Endothelial cell of umbilical vein (primary cell): ENCODE measurements around the gene YWHAE. TPM values are rescaled to one million over a fixed set of nuclear protein-coding genes. Genes with fewer than 3 reads are reported as not detected.
"Not testable (repeated sequence)": the region's sequence is repeated elsewhere in the genome, so short reads cannot be mapped to it uniquely, and the experiment has no call there.

Experiments
- BruUV-seq: library from RNA; stranded (reverse); fragments of 400-500 nt; replicated peaks from 2 replicates; lab custom pipeline; 2021; lab: Mats Ljungman, UMichigan
- CTCF ChIA-PET: fragments of 300-600, 350-600 bp; sonication (Branson Sonifier 250); formaldehyde crosslinking; loops from one replicate; lab custom pipeline; 2021; ENCODE audit warnings: antibody characterized with exemption, inconsistent platforms; lab: Charles Lee
- POLR2A ChIA-PET: fragments of 300-600, 350-600 bp; sonication (Branson Sonifier 250); formaldehyde crosslinking; loops from one replicate; lab custom pipeline; 2021; ENCODE audit warnings: antibody characterized with exemption, inconsistent platforms; lab: Charles Lee
- DNase-seq: peaks from one replicate; pipeline ENCODE4 v3.0.0-alpha.2; 2011; ENCODE audit warnings: low read depth, low spot score
- FAIRE-seq: peaks from 2 replicates; lab custom pipeline; 2011; peaks lifted over from hg19 to GRCh38; lab: Jason Lieb, UNC
- H2AFZ ChIP-seq: 2 replicates; pipeline ENCODE4 v1.6.0; 2012; ENCODE audit warnings: low read depth, low read length, control low read depth, inconsistent platforms
- H3K27ac ChIP-seq: 2 replicates; pipeline ENCODE4 v1.5.1; 2011; ENCODE audit warnings: low read depth, mild to moderate bottlenecking, control low read depth, low read length, moderate library complexity; ENCODE audit not compliant: insufficient read depth
- H3K27me3 ChIP-seq, 2 experiments: 2 replicates each; pipeline versions ENCODE4 v1.6.0 to v1.6.1; 2011; ENCODE audit warnings: low read length in 2 of 2, mixed read lengths in 1 of 2; ENCODE audit not compliant: control insufficient read depth in 2 of 2, insufficient read depth in 2 of 2
- H3K36me3 ChIP-seq, 2 experiments: 2 replicates in 1 of 2; 3 replicates in 1 of 2; pipeline ENCODE4 v1.5.1; 2011; ENCODE audit warnings: low read length in 2 of 2, mild to moderate bottlenecking in 1 of 2, moderate library complexity in 1 of 2; ENCODE audit not compliant: control insufficient read depth in 2 of 2, insufficient read depth in 2 of 2; ENCODE audit errors: extremely low read depth in 1 of 2
- H3K4me1 ChIP-seq: 3 replicates; pipeline ENCODE4 v1.5.1; 2011; ENCODE audit warnings: mild to moderate bottlenecking, low read length; ENCODE audit not compliant: control insufficient read depth, insufficient read depth; ENCODE audit errors: extremely low read depth
- H3K4me2 ChIP-seq: 2 replicates; pipeline ENCODE4 v1.6.1; 2011; ENCODE audit warnings: low read length, control low read depth, mixed read lengths; ENCODE audit not compliant: insufficient read depth
- H3K4me3 ChIP-seq, 3 experiments: fragments of 200-600 bp in 1 of 3; sonication (generic), shearing (Covaris generic) in 1 of 3; replicated peaks in 1 of 3; 2 replicates each; pipeline ENCODE4 v1.5.1; 2011 to 2016; ENCODE audit warnings: control low read depth in 3 of 3, low read length in 3 of 3, mild to moderate bottlenecking in 2 of 3, inconsistent platforms in 1 of 3, low read depth in 1 of 3, moderate library complexity in 1 of 3; ENCODE audit not compliant: insufficient read depth in 1 of 3
- H3K79me2 ChIP-seq: 2 replicates; pipeline ENCODE4 v1.6.0; 2012; ENCODE audit warnings: low read length, inconsistent platforms; ENCODE audit not compliant: control insufficient read depth, insufficient read depth
- H3K9ac ChIP-seq: replicated peaks from 2 replicates; pipeline ENCODE3; 2011; ENCODE audit warnings: low read length, control low read depth; ENCODE audit not compliant: insufficient read depth; ENCODE audit errors: extremely low read depth
- H3K9me1 ChIP-seq: replicated peaks from 3 replicates; pipeline ENCODE4 v1.6.0; 2011; ENCODE audit warnings: mild to moderate bottlenecking, low read length; ENCODE audit not compliant: control insufficient read depth, insufficient read depth; ENCODE audit errors: extremely low read depth
- H3K9me3 ChIP-seq: replicated peaks from 2 replicates; pipeline ENCODE4 v1.5.1; 2012; ENCODE audit warnings: low read length, inconsistent platforms; ENCODE audit not compliant: control insufficient read depth, insufficient read depth
- H4K20me1 ChIP-seq: replicated peaks from 2 replicates; pipeline ENCODE3; 2011; ENCODE audit warnings: mild to moderate bottlenecking, low read length; ENCODE audit not compliant: control insufficient read depth, insufficient read depth; ENCODE audit errors: extremely low read depth
- MAX ChIP-seq: IDR thresholded peaks from 2 replicates; pipeline ENCODE4 v1.6.1; 2011; ENCODE audit not compliant: insufficient read depth, insufficient read length
- dilution Hi-C: fragments of 300-500 bp; cut with MboI; formaldehyde crosslinking; loops from one replicate; pipeline ENCODE4 v1.15.0; 2019; ENCODE audit warnings: low sequenced_read_pairs; ENCODE audit not compliant: extremely low pct_ligation_motif_present
- intact Hi-C: fragments of 100-400 bp; cut with micrococcal nuclease; formaldehyde crosslinking; loops from one replicate; pipeline ENCODE4 v1.10.0; 2022
- polyA plus RNA-seq, 4 experiments: library from polyadenylated mRNA; depleted of rRNA in 3 of 4; stranded (reverse) in 3 of 4; unstranded in 1 of 4; fragments of >200 nt; gene quantifications; 2 replicates each; pipeline versions ENCODE4 v1.2.1 to v1.2.3, GENCODE V29; 2011 to 2012; ENCODE audit warnings: missing spikeins in 1 of 4
- total RNA-seq: library from RNA; stranded (reverse); gene quantifications from 2 replicates; pipeline ENCODE4 v1.2.3, GENCODE V29; 2021

The YWHAE gene
- total and polyA plus RNA-seq, 2 donors (not counting 3 experiments of a cell fraction or from before 2014, with no cell fraction given): 396 to 819 TPM

GRCh38 chr17:1312261-1312870 is 87.7 kb downstream of the YWHAE start:
- DNase-seq: no peak
- Histone ChIP-seq H2AFZ (no peak overlapping the region), H3K27me3 (no peaks in the 10 kb centered on the region), H3K4me3 (no peak overlapping the region), H3K9me1 (no peaks in the 10 kb centered on the region), H3K79me2 (no peaks in the 10 kb centered on the region), H3K27ac (no peak overlapping the region), H3K4me1 (no peaks in the 10 kb centered on the region), H3K9ac (no peak overlapping the region), H3K9me3 (no peaks in the 10 kb centered on the region), H3K36me3 (no peaks in the 10 kb centered on the region), H4K20me1 (no peaks in the 10 kb centered on the region), H3K4me2 (no peak overlapping the region)
- ChIA-PET CTCF (no interaction called here), POLR2A (no interaction called here)
- no peak for TF ChIP-seq MAX
- dilution Hi-C loops: no loop called here
- intact Hi-C loops: no loop called here
- no TSS peak for BruUV-seq
- FAIRE-seq: no peak

- POLR2A ChIA-PET, H3K36me3 ChIP-seq, H3K27ac ChIP-seq, dilution Hi-C loops, DNase-seq, H3K9me3 ChIP-seq, H3K4me2 ChIP-seq, CTCF ChIA-PET, FAIRE-seq, H3K4me1 ChIP-seq, H3K27me3 ChIP-seq, H3K9ac ChIP-seq, BruUV-seq, H4K20me1 ChIP-seq, H3K9me1 ChIP-seq, H3K79me2 ChIP-seq, H2AFZ ChIP-seq, intact Hi-C loops, H3K4me3 ChIP-seq: not testable (repeated sequence)
These were observed 92.2 kb downstream of the YWHAE start for GRCh38 chr17:1307829-1308228.
